Ovary (tissue), 3 donors: ENCODE results near the gene PGBD5.

Experiments used
- CTCF ChIP-seq, 3 donors: fragments of 450-650 bp in 2 of 3; fragments of 200-600 bp in 1 of 3; IDR thresholded peaks; one replicate each; pipeline versions ENCODE4 v1.5.1 to v1.8.0; 2016 to 2022; ENCODE audit warnings: antibody characterized with exemption in 3 of 3, mild to moderate bottlenecking in 1 of 3
- EP300 ChIP-seq: sonication (generic); formaldehyde crosslinking; IDR thresholded peaks from one replicate; pipeline ENCODE4 v1.6.1; 2017; ENCODE audit warnings: antibody characterized with exemption
- POLR2A ChIP-seq: fragments of 450-650 bp; IDR thresholded peaks from one replicate; pipeline ENCODE4 v1.6.1; 2017; ENCODE audit warnings: antibody characterized with exemption, mild to moderate bottlenecking, moderate library complexity
- donor health status: DM: no; HTN: no; CAD: no.

DNA sequence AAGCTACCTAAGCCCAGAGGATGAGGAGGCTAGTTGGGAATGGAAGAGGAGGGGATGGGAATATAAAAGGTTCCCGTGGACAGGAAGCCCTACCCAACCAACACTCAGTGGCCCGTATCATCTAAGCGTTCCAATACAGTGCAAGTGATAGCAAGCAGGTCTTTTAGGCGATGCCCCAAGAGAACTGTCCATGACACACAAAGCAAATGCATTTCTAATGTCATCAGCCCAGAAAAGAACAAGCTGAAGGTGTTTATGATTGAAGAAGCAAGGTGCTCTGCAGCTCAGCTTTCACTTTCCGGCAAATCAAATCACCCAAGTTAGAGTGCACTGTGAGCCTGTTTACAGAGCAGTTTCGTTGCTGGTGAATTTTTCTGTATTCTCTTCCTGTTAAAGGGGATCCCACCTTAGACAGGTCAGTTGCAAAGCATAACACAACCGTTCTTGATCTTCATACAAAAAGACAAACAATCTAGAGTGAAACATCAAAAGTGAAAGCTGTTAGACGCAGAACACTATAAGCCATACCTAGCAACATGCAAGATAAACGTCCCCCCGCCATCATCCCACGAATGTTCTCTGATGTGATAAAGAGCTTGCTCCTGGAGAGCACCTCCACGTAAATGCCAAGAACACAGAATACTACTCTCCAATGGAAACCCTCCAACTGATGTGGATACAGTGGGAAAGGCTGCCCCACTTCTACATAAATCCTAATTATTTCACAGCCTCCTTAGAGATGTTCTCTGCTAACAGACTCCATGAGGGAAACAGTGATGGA, 54.0 kb downstream of the PGBD5 start:
- TF ChIP-seq POLR2A (no peak), CTCF (IDR thresholded peaks at IDR 0.05) (no peak), EP300 (no peak)
